ENCODE measurements around the gene RARB.

The RARB gene

DNA sequence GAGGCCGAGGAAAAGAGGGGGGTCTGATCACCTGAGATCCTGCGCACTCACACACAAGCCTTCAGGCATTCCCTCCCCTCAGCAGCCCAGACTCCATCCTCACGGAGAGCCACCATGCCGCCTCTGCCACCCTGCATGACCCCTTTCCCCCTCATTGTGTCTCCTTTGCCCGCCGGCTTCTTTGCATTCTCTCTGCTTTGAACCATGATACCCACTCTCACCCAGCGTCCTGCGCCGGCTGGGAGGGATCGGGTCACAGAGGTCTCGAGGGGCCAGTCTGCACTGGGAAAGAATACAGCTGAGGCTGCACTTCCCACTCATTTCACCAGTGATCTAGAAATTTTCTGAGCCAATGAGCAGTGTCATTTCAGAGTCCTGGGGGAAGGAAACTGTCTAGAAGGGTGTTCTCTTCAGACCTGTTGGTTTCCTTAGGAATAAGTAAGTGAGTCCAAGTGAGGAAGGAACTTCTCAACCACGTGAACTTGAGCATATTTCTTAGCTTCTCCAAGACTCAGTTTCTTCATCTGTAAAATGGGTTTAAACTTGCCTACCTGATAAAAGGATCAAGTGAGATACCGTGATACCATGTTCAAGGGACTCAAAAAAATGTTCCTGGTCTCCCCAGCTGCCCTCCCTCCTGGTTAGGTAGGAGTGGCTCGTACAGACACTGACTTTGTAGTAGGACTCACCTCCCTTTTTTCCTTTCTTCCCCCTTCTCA, 139.9 kb downstream of the RARB start:
- TF ChIP-seq CTCF (conservative IDR thresholded peaks at IDR 0.05) (no peak), ZFX (IDR thresholded peaks at IDR 0.05) (no peak)
- no peak overlapping the region for H3K27ac ChIP-seq

DNA sequence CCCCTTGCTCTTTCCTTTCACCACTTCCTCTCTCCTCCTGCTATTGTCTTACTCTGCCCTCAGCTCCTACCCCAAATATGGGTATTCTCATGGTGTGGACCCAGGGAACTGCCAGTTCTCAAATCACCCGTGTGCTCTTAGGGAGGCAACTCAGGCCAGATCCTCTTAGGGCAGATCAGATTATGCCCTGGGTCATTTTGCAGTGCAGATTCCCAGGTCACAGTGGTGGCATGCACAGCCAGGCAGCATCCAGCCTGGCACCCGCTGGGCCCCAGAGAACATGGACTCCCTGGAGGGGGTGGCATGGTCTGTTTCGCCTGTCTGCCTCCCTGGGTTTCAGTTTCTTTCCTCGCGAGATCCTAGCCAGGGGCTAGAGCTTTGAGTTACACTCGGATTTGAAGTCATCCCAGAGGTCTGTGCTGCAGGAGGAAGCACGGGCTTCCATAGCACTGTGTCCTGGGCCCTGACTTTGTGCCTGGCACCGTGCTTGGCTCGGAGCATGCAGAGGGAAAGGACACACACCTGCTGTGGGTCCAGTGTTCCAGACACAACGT, 140.5 kb downstream of the RARB start:
- no peak overlapping the region for H3K27ac ChIP-seq
- TF ChIP-seq ZFX (IDR thresholded peaks at IDR 0.05) (no peak), CTCF (conservative IDR thresholded peaks at IDR 0.05) (no peak)

DNA sequence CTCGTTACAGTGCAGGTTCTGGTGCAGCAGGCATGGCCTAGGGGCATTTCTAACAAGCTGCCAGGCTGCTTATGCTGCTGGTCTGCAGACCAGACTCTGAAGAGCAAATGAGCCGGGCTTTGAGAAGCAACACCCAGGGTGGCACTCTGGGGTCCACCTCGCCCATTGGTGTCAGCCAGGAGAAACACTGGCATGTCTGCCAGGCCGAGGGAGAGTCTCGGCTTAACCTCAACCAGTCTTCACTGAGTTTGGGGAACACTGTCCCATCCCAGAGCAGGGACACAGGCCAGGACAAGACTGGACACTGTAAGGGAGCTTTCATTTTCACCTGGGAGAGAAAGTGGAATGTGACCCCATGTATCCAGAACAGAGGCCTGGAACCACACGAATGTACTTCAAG, 143.2 kb downstream of the RARB start:
- TF ChIP-seq ZFX (IDR thresholded peaks at IDR 0.05), result no peak
- no peak for TF ChIP-seq CTCF (conservative IDR thresholded peaks at IDR 0.05)
- no peak overlapping the region for H3K27ac ChIP-seq

DNA sequence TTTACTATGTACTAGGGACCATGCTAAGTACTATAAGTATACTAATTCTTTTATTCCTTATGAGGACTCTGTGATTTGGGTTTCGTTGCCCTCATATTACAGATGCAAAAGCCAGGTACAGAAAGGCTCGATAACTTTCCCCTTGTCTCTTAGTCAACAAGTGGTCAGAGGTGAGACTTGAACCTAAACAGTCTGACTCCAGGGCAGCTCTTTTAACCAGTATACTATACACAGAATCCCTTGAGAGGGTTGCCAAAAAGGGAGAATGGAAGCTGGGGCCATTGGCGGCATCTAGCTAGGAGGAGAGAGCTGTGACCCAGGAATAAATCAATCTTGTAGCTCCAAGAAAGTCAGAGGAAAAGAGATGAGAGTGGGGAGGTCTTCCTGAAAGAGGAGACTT, 144.3 kb downstream of the RARB start:
- H3K27ac ChIP-seq, result no peak overlapping the region
- no peak for TF ChIP-seq CTCF (conservative IDR thresholded peaks at IDR 0.05)
- no peak for TF ChIP-seq ZFX (IDR thresholded peaks at IDR 0.05)

- no peak overlapping the region for H3K27ac ChIP-seq
Measured at GRCh38 chr3:25572919-25573385, 144.9 kb downstream of the RARB start.

GRCh38 chr3:25573386-25574171, 145.5 kb downstream of the RARB start:
- TF ChIP-seq CTCF (conservative IDR thresholded peaks at IDR 0.05), result no peak
- no peak for TF ChIP-seq ZFX (IDR thresholded peaks at IDR 0.05)
- no peak overlapping the region for H3K27ac ChIP-seq

More at GRCh38 chr3:25572919-25573385, 144.9 kb downstream of the RARB start:
- TF ChIP-seq ZFX (IDR thresholded peaks at IDR 0.05) (no peak), CTCF (conservative IDR thresholded peaks at IDR 0.05) (no peak)
